Vagina (tissue), 2 donors: ENCODE data around the gene TBC1D19. TPM values are rescaled to one million over a fixed set of nuclear protein-coding genes. Genes with fewer than 3 reads are reported as not detected.

Source experiments
- DNase-seq, 2 donors: peaks; one replicate each; pipeline ENCODE4 v3.0.0-alpha.2; 2017; ENCODE audit errors: extremely low spot score in 2 of 2
- H3K27ac ChIP-seq: fragments of 200-600 bp; sonication (generic); one replicate; pipeline ENCODE4 v1.5.1; 2019
- H3K27me3 ChIP-seq: fragments of 200-600 bp; sonication (generic); one replicate; pipeline ENCODE4 v1.5.1; 2019
- H3K36me3 ChIP-seq, 2 donors: fragments of 200-600 bp; sonication (generic); one replicate each; pipeline ENCODE4 v1.5.1; 2017 to 2019
- H3K4me1 ChIP-seq: fragments of 200-600 bp; sonication (generic); one replicate; pipeline ENCODE4 v1.5.1; 2019
- H3K4me3 ChIP-seq, 2 donors: fragments of 200-600 bp; sonication (generic); 1 replicate in 1 of 2; 2 replicates in 1 of 2; pipeline ENCODE4 v1.5.1; 2016 to 2019
- H3K9me3 ChIP-seq: fragments of 200-600 bp; sonication (generic); one replicate; pipeline ENCODE4 v1.5.1; 2019
- POLR2A ChIP-seq, 2 donors: fragments of 450-650 bp; IDR thresholded peaks; one replicate each; pipeline ENCODE4 v1.6.1; 2017; ENCODE audit warnings: antibody characterized with exemption in 2 of 2, mild to moderate bottlenecking in 2 of 2, moderate library complexity in 2 of 2
- POLR2AphosphoS5 ChIP-seq, 2 donors: sonication (generic); formaldehyde crosslinking; IDR thresholded peaks; one replicate each; pipeline ENCODE4 v1.9.0; 2017; ENCODE audit warnings: antibody characterized with exemption in 2 of 2, mild to moderate bottlenecking in 2 of 2, low read depth in 1 of 2; ENCODE audit not compliant: insufficient read depth in 1 of 2
- intact Hi-C: fragments of 100-400 bp; cut with DNase I; formaldehyde crosslinking; loops from one replicate; pipeline ENCODE4 v1.15.1; 2023
- total RNA-seq: library from RNA; depleted of rRNA; stranded (reverse); fragments of >200 nt; gene quantifications from one replicate; pipeline ENCODE4 v1.2.3, GENCODE V29; 2016
- TF ChIP-seq, protein P1 (sequence below), 3 experiments: fragments of 450-650 bp in 2 of 3; fragments of 200-600 bp in 1 of 3; sonication (generic) in 1 of 3; IDR thresholded peaks; one replicate each; pipeline ENCODE4 v1.5.1; 2017 to 2019; ENCODE audit warnings: antibody characterized with exemption in 3 of 3, mild to moderate bottlenecking in 2 of 3, moderate library complexity in 2 of 3

TBC1D19 gene
- total RNA-seq, 1 donor from 2014 or later = 10.8 TPM

DNA sequence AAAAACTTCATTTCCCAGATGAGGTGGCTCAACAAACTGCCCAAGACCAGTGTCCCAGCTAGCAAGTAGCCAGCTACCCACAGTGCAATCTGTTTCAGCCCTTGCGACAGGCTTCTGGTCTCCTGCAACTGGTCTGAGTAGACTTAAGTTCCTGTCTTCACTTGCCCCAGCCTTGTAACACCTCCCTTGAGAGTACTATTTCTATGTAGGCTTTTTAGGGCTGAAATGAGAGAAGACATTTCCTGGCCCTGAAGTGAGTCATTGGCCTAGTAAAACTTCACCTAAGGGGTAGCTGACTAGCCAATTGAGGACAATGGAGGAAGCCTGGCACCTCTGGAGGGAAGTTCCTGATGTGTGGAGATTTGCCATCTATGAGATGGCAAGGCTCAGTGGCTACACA lies 196.7 kb downstream of the TBC1D19 start:
- no peaks in the 10 kb centered on the region for H3K36me3 ChIP-seq
- no peaks in the 10 kb centered on the region for H3K27me3 ChIP-seq
- intact Hi-C loops = no loop called here
- no peak overlapping the region for H3K27ac ChIP-seq
- no peaks in the 10 kb centered on the region for H3K4me1 ChIP-seq
- TF ChIP-seq POLR2A (IDR thresholded peaks at IDR 0.05) (no peak), POLR2AphosphoS5 (IDR thresholded peaks at IDR 0.05; ENCODE audit: insufficient read depth in 1 of 2, low read depth in 1 of 2) (no peak)
- TF ChIP-seq, protein P1, sequence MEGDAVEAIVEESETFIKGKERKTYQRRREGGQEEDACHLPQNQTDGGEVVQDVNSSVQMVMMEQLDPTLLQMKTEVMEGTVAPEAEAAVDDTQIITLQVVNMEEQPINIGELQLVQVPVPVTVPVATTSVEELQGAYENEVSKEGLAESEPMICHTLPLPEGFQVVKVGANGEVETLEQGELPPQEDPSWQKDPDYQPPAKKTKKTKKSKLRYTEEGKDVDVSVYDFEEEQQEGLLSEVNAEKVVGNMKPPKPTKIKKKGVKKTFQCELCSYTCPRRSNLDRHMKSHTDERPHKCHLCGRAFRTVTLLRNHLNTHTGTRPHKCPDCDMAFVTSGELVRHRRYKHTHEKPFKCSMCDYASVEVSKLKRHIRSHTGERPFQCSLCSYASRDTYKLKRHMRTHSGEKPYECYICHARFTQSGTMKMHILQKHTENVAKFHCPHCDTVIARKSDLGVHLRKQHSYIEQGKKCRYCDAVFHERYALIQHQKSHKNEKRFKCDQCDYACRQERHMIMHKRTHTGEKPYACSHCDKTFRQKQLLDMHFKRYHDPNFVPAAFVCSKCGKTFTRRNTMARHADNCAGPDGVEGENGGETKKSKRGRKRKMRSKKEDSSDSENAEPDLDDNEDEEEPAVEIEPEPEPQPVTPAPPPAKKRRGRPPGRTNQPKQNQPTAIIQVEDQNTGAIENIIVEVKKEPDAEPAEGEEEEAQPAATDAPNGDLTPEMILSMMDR (IDR thresholded peaks at IDR 0.05) = no peak
- no peak for DNase-seq
- no peak overlapping the region for H3K4me3 ChIP-seq
- H3K9me3 ChIP-seq = no peaks in the 10 kb centered on the region

DNA sequence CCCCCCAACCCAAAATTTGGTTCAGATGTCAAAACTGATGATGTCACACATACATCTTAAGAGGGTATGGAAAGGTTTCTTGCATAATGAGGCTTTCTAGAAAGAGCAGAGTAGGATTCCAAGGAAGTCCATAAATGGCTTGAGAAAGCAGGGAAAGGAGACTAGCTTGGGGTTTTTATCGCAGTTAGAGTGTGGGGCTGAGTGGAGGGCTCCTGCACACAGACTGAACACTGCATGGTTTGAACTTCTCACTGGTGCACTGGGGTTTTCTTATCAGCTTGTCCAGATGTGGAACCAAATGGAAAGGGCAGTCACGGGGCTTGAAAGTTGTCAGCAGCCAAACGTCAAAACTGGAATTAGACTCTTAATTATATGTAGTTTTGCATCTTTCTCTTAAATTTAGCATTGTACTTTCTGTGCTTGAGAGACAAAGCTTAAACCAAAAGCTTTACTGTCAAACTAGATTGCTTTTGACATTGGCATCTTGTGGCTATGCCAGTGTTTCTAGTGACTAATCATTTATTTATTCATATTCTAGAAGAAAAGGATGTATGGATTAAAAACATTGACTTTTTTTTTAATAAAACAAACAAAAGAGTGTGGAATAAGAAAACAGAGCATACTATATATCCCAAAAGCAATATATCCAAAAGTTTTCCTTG lies 198.4 kb downstream of the TBC1D19 start:
- H3K4me3 ChIP-seq = no peak overlapping the region
- intact Hi-C loops = no loop called here
- no peak for DNase-seq
- H3K27ac ChIP-seq = no peak overlapping the region
- H3K27me3 ChIP-seq = no peaks in the 10 kb centered on the region
- TF ChIP-seq POLR2AphosphoS5 (IDR thresholded peaks at IDR 0.05; ENCODE audit: insufficient read depth in 1 of 2, low read depth in 1 of 2) = no peak
- TF ChIP-seq POLR2A (IDR thresholded peaks at IDR 0.05) = no peak
- TF ChIP-seq, protein P1 (IDR thresholded peaks at IDR 0.05) = no peak
- H3K36me3 ChIP-seq = no peaks in the 10 kb centered on the region
- peaks cover 11% of the 10 kb centered on the region for H3K4me1 ChIP-seq
- no peaks in the 10 kb centered on the region for H3K9me3 ChIP-seq

DNA sequence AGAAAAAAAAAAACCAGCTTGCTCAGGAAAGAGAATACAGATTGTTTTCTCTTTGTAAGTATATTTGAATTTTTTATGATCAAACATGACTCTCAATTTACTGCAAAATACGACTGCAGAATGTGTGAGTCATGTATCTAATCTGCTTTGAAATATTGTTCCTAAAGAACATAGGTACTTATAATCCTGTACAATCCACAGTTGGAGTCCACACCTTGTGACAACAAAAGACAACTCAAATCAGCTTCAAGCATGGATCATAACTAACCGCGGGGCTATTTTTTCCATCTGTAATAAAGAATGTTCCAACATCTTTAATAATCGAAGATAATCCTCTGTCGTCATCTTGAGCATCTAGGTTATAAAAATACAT lies 198.9 kb downstream of the TBC1D19 start:
- no peaks in the 10 kb centered on the region for H3K27me3 ChIP-seq
- H3K4me1 ChIP-seq = peaks cover 16% of the 10 kb centered on the region
- intact Hi-C loops = no loop called here

DNA sequence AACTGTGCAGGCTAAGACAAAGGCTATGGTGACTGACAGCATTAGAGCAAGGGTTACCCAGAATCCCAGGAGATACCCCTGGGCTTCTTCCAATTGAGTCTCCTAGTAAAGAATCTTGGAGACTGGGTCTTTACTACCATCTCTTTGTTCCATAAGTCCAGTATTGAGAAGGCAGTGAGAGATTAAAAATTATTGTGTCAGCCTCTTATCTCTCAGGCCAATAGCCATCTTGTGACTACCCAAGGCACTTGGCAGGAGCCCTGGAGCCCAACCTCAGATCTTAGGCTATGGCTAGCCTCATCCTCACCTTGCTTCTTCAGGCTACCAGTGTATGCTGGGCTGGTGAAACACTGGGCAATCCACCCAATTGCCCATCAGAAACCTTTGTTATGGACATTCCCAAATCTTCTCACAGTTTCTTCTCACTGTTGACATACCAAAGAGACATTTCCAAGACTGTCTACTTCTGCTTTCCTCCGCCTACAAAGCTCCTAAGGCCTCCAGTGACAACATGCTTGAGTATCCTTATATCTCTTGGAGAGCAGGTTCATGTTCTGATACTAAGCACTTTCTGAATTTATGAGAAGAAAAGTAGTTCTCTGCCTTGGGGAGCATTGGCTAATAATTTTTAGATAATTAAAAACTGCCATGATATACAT lies 200.5 kb downstream of the TBC1D19 start:
- intact Hi-C loops = no loop called here

More for the DNA sequence above, 198.9 kb downstream of the TBC1D19 start:
- no peak for DNase-seq
- Histone ChIP-seq H3K27ac (no peak overlapping the region), H3K4me3 (no peak overlapping the region), H3K9me3 (no peaks in the 10 kb centered on the region), H3K36me3 (no peaks in the 10 kb centered on the region)
- peak in 1 of 2 donors; percentile 52 for TF ChIP-seq POLR2AphosphoS5 (IDR thresholded peaks at IDR 0.05; ENCODE audit: insufficient read depth in 1 of 2, low read depth in 1 of 2)
- no peak for TF ChIP-seq POLR2A (IDR thresholded peaks at IDR 0.05)

DNA sequence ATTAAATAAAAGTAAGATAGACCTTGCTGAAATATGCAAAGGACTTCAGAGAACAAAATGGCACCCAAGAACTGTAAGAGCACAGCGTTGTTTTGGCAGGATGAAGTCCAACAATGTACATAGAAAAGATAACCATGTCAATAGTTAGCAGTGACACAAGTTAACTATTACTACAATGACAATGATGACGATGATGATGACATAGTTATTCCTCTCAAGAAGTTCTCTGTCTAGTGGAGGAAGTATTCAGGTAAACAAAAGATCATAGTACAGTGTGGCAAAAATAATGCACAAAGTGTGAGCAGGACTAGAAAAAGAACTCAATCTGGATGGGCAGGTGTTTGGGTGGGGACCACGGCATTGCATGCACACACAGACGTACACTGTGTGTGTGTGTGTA lies 201.4 kb downstream of the TBC1D19 start:
- Histone ChIP-seq H3K36me3 (no peaks in the 10 kb centered on the region), H3K4me1 (peaks cover 25% of the 10 kb centered on the region), H3K27ac (no peak overlapping the region), H3K4me3 (no peak overlapping the region), H3K27me3 (no peaks in the 10 kb centered on the region), H3K9me3 (no peaks in the 10 kb centered on the region)
- intact Hi-C loops = no loop called here
- no peak for DNase-seq
- TF ChIP-seq POLR2A (IDR thresholded peaks at IDR 0.05) (no peak), POLR2AphosphoS5 (IDR thresholded peaks at IDR 0.05; ENCODE audit: insufficient read depth in 1 of 2, low read depth in 1 of 2) (no peak)
- TF ChIP-seq, protein P1 (IDR thresholded peaks at IDR 0.05) = no peak

More for the DNA sequence above, 200.5 kb downstream of the TBC1D19 start:
- Histone ChIP-seq H3K27ac (no peak overlapping the region), H3K36me3 (no peaks in the 10 kb centered on the region), H3K4me3 (no peak overlapping the region), H3K9me3 (no peaks in the 10 kb centered on the region), H3K27me3 (no peaks in the 10 kb centered on the region), H3K4me1 (peaks cover 25% of the 10 kb centered on the region)
- TF ChIP-seq POLR2AphosphoS5 (IDR thresholded peaks at IDR 0.05; ENCODE audit: insufficient read depth in 1 of 2, low read depth in 1 of 2) = no peak
- TF ChIP-seq, protein P1 (IDR thresholded peaks at IDR 0.05) = no peak
- TF ChIP-seq POLR2A (IDR thresholded peaks at IDR 0.05) = no peak
- no peak for DNase-seq
